B cell (primary cell): ENCODE measurements around the gene MBD3. TPM values are rescaled to one million over a fixed set of nuclear protein-coding genes. Genes with fewer than 3 reads are reported as not detected.

Source experiments
- ATAC-seq: fragments of 200-7000 bp; cut with Tn5 transposase; one replicate; pipeline ENCODE4 v1.10.0; 2021; ENCODE audit warnings: low read depth, mild to moderate bottlenecking, moderate number of reproducible peaks, moderate library complexity
- CTCF ChIA-PET: fragments of 350-600 bp; sonication (Branson Sonifier 250); formaldehyde crosslinking; loops from one replicate; lab custom pipeline; 2021; ENCODE audit warnings: antibody characterized with exemption, inconsistent platforms; lab: Charles Lee
- POLR2A ChIA-PET: fragments of 350-600 bp; sonication (Branson Sonifier 250); formaldehyde crosslinking; loops from one replicate; lab custom pipeline; 2021; ENCODE audit warnings: antibody characterized with exemption; lab: Charles Lee
- DNase-seq: peaks from one replicate; pipeline ENCODE4 v3.0.0; 2013
- H2AFZ ChIP-seq: 2 replicates; pipeline ENCODE4 v1.6.1; 2012; ENCODE audit warnings: mild to moderate bottlenecking, low read depth, low read length; ENCODE audit not compliant: insufficient read depth, poor library complexity, severe bottlenecking
- H3K27ac ChIP-seq, 2 donors: 1 replicate in 1 of 2; 2 replicates in 1 of 2; pipeline ENCODE4 v1.5.1; 2012 to 2013; ENCODE audit warnings: low read length in 2 of 2, mild to moderate bottlenecking in 2 of 2, moderate library complexity in 1 of 2
- H3K27me3 ChIP-seq, 4 experiments: fragments of 200-600 bp in 1 of 4; sonication (generic) in 1 of 4; replicated peaks in 1 of 4; 1 replicate in 2 of 4; 2 replicates in 2 of 4; pipeline versions ENCODE4 v1.6.1 to v1.7.0; 2013 to 2016; ENCODE audit warnings: low read length in 3 of 4, mild to moderate bottlenecking in 2 of 4, mixed read lengths in 1 of 4, moderate library complexity in 1 of 4; ENCODE audit not compliant: insufficient read depth in 4 of 4, control insufficient read depth in 3 of 4; ENCODE audit errors: control extremely low read depth in 1 of 4
- H3K36me3 ChIP-seq, 2 experiments: replicated peaks in 1 of 2; 1 replicate in 1 of 2; 2 replicates in 1 of 2; pipeline versions ENCODE4 v1.6.1 to v1.7.1; 2013; ENCODE audit warnings: low read length in 1 of 2; ENCODE audit not compliant: insufficient read depth in 2 of 2, control insufficient read depth in 1 of 2; ENCODE audit errors: control extremely low read depth in 1 of 2, extremely low read depth in 1 of 2
- H3K4me1 ChIP-seq, 2 donors: fragments of 200-600 bp in 1 of 2; sonication (generic) in 1 of 2; 1 replicate in 1 of 2; 2 replicates in 1 of 2; pipeline versions ENCODE4 v1.5.1 to v1.6.1; 2013 to 2017; ENCODE audit warnings: low read length in 2 of 2; ENCODE audit not compliant: control insufficient read depth in 2 of 2, insufficient read depth in 2 of 2
- H3K4me2 ChIP-seq: replicated peaks from 2 replicates; pipeline ENCODE3; 2012; ENCODE audit warnings: mild to moderate bottlenecking, low read depth, low read length; ENCODE audit not compliant: poor library complexity, severe bottlenecking
- H3K4me3 ChIP-seq, 5 experiments: fragments of 200-600 bp in 1 of 5; sonication (generic) in 1 of 5; 1 replicate in 3 of 5; 2 replicates in 2 of 5; pipeline versions ENCODE4 v1.5.1 to v1.7.0; 2011 to 2016; ENCODE audit warnings: low read length in 4 of 5, mild to moderate bottlenecking in 4 of 5, low read depth in 2 of 5, control low read depth in 1 of 5, moderate library complexity in 1 of 5; ENCODE audit not compliant: insufficient read depth in 1 of 5; ENCODE audit errors: control extremely low read depth in 1 of 5, extremely low read depth in 1 of 5
- H3K79me2 ChIP-seq: fragments of 200-600 bp; sonication (generic); one replicate; pipeline ENCODE4 v1.6.0; 2016; ENCODE audit warnings: low read length; ENCODE audit not compliant: control insufficient read depth, insufficient read depth
- H3K9ac ChIP-seq: fragments of 200-600 bp; sonication (generic); 2 replicates; pipeline ENCODE4 v1.6.1; 2017; ENCODE audit warnings: mild to moderate bottlenecking, low read length, moderate library complexity
- H3K9me3 ChIP-seq, 3 donors: one replicate each; pipeline versions ENCODE4 v1.6.1 to v1.7.1; 2013; ENCODE audit warnings: low read length in 2 of 3; ENCODE audit not compliant: control insufficient read depth in 2 of 3, insufficient read depth in 1 of 3; ENCODE audit errors: control extremely low read depth in 1 of 3
- H4K20me1 ChIP-seq: 2 replicates; pipeline ENCODE4 v1.6.0; 2012; ENCODE audit warnings: mild to moderate bottlenecking, low read length; ENCODE audit not compliant: insufficient read depth, control insufficient read depth, poor library complexity, severe bottlenecking
- H3K27ac Mint-ChIP-seq: one replicate; pipeline ENCODE4 v1.8.0; 2021; ENCODE audit warnings: mixed read lengths
- H3K27me3 Mint-ChIP-seq: one replicate; pipeline ENCODE4 v1.8.0; 2021; ENCODE audit warnings: mixed read lengths
- H3K4me1 Mint-ChIP-seq: one replicate; pipeline ENCODE4 v1.8.0; 2021; ENCODE audit warnings: mixed read lengths
- H3K4me3 Mint-ChIP-seq: one replicate; pipeline ENCODE4 v1.8.0; 2021; ENCODE audit warnings: mixed read lengths
- H3K9me3 Mint-ChIP-seq: one replicate; pipeline ENCODE4 v1.8.0; 2022; ENCODE audit warnings: mixed read lengths; ENCODE audit not compliant: insufficient read depth
- CTCF ChIP-seq: fragments of 200-600 bp; IDR thresholded peaks from one replicate; pipeline ENCODE4 v1.8.0; 2022; ENCODE audit warnings: antibody characterized with exemption, mild to moderate bottlenecking
- EZH2 ChIP-seq: IDR thresholded peaks from 2 replicates; pipeline ENCODE4 v1.6.1; 2012; ENCODE audit warnings: borderline replicate concordance, low read depth, mild to moderate bottlenecking, moderate library complexity, low read length; ENCODE audit not compliant: insufficient read depth, poor library complexity, severe bottlenecking
- WGBS: methylation state at CpG from one replicate; pipeline ENCODE4 v1.1.5; 2013; ENCODE audit warnings: missing lambda C conversion rate; ENCODE audit not compliant: insufficient coverage; 5-methylcytosine and 5-hydroxymethylcytosine counted together
- intact Hi-C: fragments of 100-400 bp; cut with micrococcal nuclease; formaldehyde crosslinking; loops from one replicate; pipeline ENCODE4 v1.10.0; 2022
- polyA plus RNA-seq: library from polyadenylated mRNA; depleted of rRNA; stranded (reverse); fragments of >200 nt; gene quantifications from 2 replicates; pipeline ENCODE4 v1.2.3, GENCODE V29; 2012
- total RNA-seq, 2 donors: library from RNA; stranded (reverse); fragments of 120-200 nt in 1 of 2; gene quantifications; 1 replicate in 1 of 2; 2 replicates in 1 of 2; pipeline versions ENCODE4 v1.2.3 to v1.2.4, GENCODE V29; 2013 to 2022

Gene MBD3
- total and polyA plus RNA-seq, 2 donors (not counting 1 experiment from before 2014, with no cell fraction given) = 48.1 to 84.6 TPM

- DNase-seq (no peak), ATAC-seq (no peak)
- intact Hi-C loops = no loop called here
- H3K9ac ChIP-seq = no peak overlapping the region
- no peaks in the 10 kb centered on the region for H3K4me1 ChIP-seq
- Mint-ChIP-seq H3K27ac (no peak overlapping the region), H3K4me3 (no peak overlapping the region), H3K4me1 (no peaks in the 10 kb centered on the region), H3K27me3 (no peaks in the 10 kb centered on the region), H3K9me3 (no peaks in the 10 kb centered on the region)
- no peak overlapping the region for H3K27ac ChIP-seq
- peaks cover 38% of the 10 kb centered on the region for H4K20me1 ChIP-seq
- H3K4me3 ChIP-seq = no peak overlapping the region
- ChIA-PET CTCF (no interaction called here), POLR2A (no interaction called here)
- H3K36me3 ChIP-seq = peaks cover 0 to 60% of the 10 kb centered on the region in 2 experiments
- TF ChIP-seq EZH2 = no peak
- no peak for TF ChIP-seq CTCF
- H3K4me2 ChIP-seq = no peak overlapping the region
- 98% methylated on average over 20 of the region's 20 CpGs for whole genome bisulfite sequencing
- H3K27me3 ChIP-seq = no peaks in the 10 kb centered on the region
- peaks cover 50% of the 10 kb centered on the region for H3K79me2 ChIP-seq
- no peaks in the 10 kb centered on the region for H3K9me3 ChIP-seq
- no peak overlapping the region for H2AFZ ChIP-seq
Observed at GRCh38 chr19:1580382-1580781, 12.3 kb downstream of the MBD3 start.

- H3K79me2 ChIP-seq = peaks cover 39% of the 10 kb centered on the region
- no peak overlapping the region for H3K4me2 ChIP-seq
- H3K4me3 ChIP-seq = no peak overlapping the region
- no peak overlapping the region for H3K27ac Mint-ChIP-seq
- intact Hi-C loops = no loop called here
- H4K20me1 ChIP-seq = peaks cover 28% of the 10 kb centered on the region
- H3K27me3 Mint-ChIP-seq = no peaks in the 10 kb centered on the region
- no peak overlapping the region for H3K27ac ChIP-seq
- TF ChIP-seq EZH2 = no peak
- TF ChIP-seq CTCF = no peak
- H3K4me1 Mint-ChIP-seq = no peaks in the 10 kb centered on the region
- H3K9ac ChIP-seq = no peak overlapping the region
- peaks cover 0 to 57% of the 10 kb centered on the region in 2 experiments for H3K36me3 ChIP-seq
- ChIA-PET POLR2A (no interaction called here), CTCF (no interaction called here)
- no peak overlapping the region for H3K4me3 Mint-ChIP-seq
- no peaks in the 10 kb centered on the region for H3K27me3 ChIP-seq
- ATAC-seq = no peak
- H2AFZ ChIP-seq = no peak overlapping the region
- DNase-seq = no peak
- no peaks in the 10 kb centered on the region for H3K9me3 Mint-ChIP-seq
- no peaks in the 10 kb centered on the region for H3K4me1 ChIP-seq
- WGBS = 97% methylated on average over 20 of the region's 20 CpGs
- no peaks in the 10 kb centered on the region for H3K9me3 ChIP-seq
Observed at GRCh38 chr19:1579222-1579621, 13.4 kb downstream of the MBD3 start.
